Measurements from ENCODE around the gene EML6. TPM values are rescaled to one million over a fixed set of nuclear protein-coding genes. Genes with fewer than 3 reads are reported as not detected.
A peak's percentile ranks its signal among the peaks of the same experiment; 100 is the strongest.

The EML6 gene
- total RNA-seq, 1 donor from 2014 or later, result 0.56 TPM

GRCh38 chr2:54894467-54894866 is 171.0 kb downstream of the EML6 start:
- ATAC-seq (ENCODE audit: poor library complexity) (no peak), DNase-seq (no peak)
- intact Hi-C loops (cut with DNase I), result no loop called here

- no peak for DNase-seq
- intact Hi-C loops (cut with DNase I), result no loop called here
- ATAC-seq (ENCODE audit: poor library complexity), result no peak
These were observed 172.3 kb downstream of the EML6 start for GRCh38 chr2:54895730-54896129.

GRCh38 chr2:54897420-54898310 is 174.2 kb downstream of the EML6 start:
- DNase-seq, result no peak
- no peak for ATAC-seq (ENCODE audit: poor library complexity)
- intact Hi-C loops (cut with DNase I), result no loop called here

- no peak for ATAC-seq (ENCODE audit: poor library complexity)
- intact Hi-C loops (cut with DNase I), result no loop called here
- no peak for DNase-seq
These were observed 175.2 kb downstream of the EML6 start for GRCh38 chr2:54898456-54899226.

- no peak for DNase-seq
- intact Hi-C loops (cut with DNase I), result loop anchor here (5.0 kb wide), 1 partner anchor 268 kb away; no protein-coding TSS in a partner anchor
- peak; percentile 66 for ATAC-seq (ENCODE audit: poor library complexity)
These were observed 176.2 kb downstream of the EML6 start for GRCh38 chr2:54899576-54900200.

GRCh38 chr2:54901224-54901986 is 177.9 kb downstream of the EML6 start:
- DNase-seq (no peak), ATAC-seq (ENCODE audit: poor library complexity) (no peak)
- intact Hi-C loops (cut with DNase I), result loop anchor here (5.0 kb wide), 1 partner anchor 266 kb away; no protein-coding TSS in a partner anchor

- ATAC-seq (ENCODE audit: poor library complexity), result no peak
- DNase-seq, result no peak
- intact Hi-C loops (cut with DNase I), result loop anchor here (5.0 kb wide), 1 partner anchor 265 kb away; no protein-coding TSS in a partner anchor
These were observed 179.3 kb downstream of the EML6 start for GRCh38 chr2:54902763-54903162.

GRCh38 chr2:54903736-54904554 is 180.5 kb downstream of the EML6 start:
- intact Hi-C loops (cut with DNase I), result loop anchor here (5.0 kb wide), 1 partner anchor 263 kb away; no protein-coding TSS in a partner anchor
- ATAC-seq (ENCODE audit: poor library complexity) (no peak), DNase-seq (no peak)

GRCh38 chr2:54904836-54905235 is 181.4 kb downstream of the EML6 start:
- intact Hi-C loops (cut with DNase I), result loop anchor here (5.0 kb wide), 1 partner anchor 262 kb away; no protein-coding TSS in a partner anchor
- no peak for DNase-seq
- ATAC-seq (ENCODE audit: poor library complexity), result no peak

GRCh38 chr2:54906716-54907115 is 183.3 kb downstream of the EML6 start:
- ATAC-seq (ENCODE audit: poor library complexity) (no peak), DNase-seq (no peak)
- intact Hi-C loops (cut with DNase I), result no loop called here

GRCh38 chr2:54907663-54908062 is 184.2 kb downstream of the EML6 start:
- DNase-seq, result no peak
- no peak for ATAC-seq (ENCODE audit: poor library complexity)
- intact Hi-C loops (cut with DNase I), result no loop called here

GRCh38 chr2:54908591-54908990 is 185.1 kb downstream of the EML6 start:
- ATAC-seq (ENCODE audit: poor library complexity), result no peak
- intact Hi-C loops (cut with DNase I), result no loop called here
- no peak for DNase-seq

- ATAC-seq (ENCODE audit: poor library complexity) (no peak), DNase-seq (no peak)
- intact Hi-C loops (cut with DNase I), result no loop called here
These were observed 185.5 kb downstream of the EML6 start for GRCh38 chr2:54909001-54909400.

- no peak for ATAC-seq (ENCODE audit: poor library complexity)
- no peak for DNase-seq
- intact Hi-C loops (cut with DNase I), result no loop called here
These were observed 188.8 kb downstream of the EML6 start for GRCh38 chr2:54912305-54912704.

GRCh38 chr2:54912893-54913292 is 189.4 kb downstream of the EML6 start:
- intact Hi-C loops (cut with DNase I), result no loop called here
- ATAC-seq (ENCODE audit: poor library complexity), result no peak
- DNase-seq, result no peak

GRCh38 chr2:54914637-54915036 is 191.2 kb downstream of the EML6 start:
- ATAC-seq (ENCODE audit: poor library complexity) (no peak), DNase-seq (no peak)
- intact Hi-C loops (cut with DNase I), result no loop called here

GRCh38 chr2:54915101-54915500 is 191.6 kb downstream of the EML6 start:
- intact Hi-C loops (cut with DNase I), result no loop called here
- DNase-seq (no peak), ATAC-seq (ENCODE audit: poor library complexity) (no peak)

- intact Hi-C loops (cut with DNase I), result no loop called here
- DNase-seq (no peak), ATAC-seq (ENCODE audit: poor library complexity) (no peak)
These were observed 193.2 kb downstream of the EML6 start for GRCh38 chr2:54916637-54917036.

All from Right ventricle myocardium superior (tissue), 1 donor.